GM11168 (cell line): Measurements from ENCODE around the gene ARID3A.

ENCODE experiments used
- in situ Hi-C: fragments of 300-500 bp; cut with MboI; formaldehyde crosslinking; loops from one replicate; pipeline ENCODE4 v1.12.0; 2022; ENCODE audit warnings: low sequenced_read_pairs; ENCODE audit not compliant: unreplicated experiment

Gene ARID3A

GRCh38 chr19:995051-995827 is 69.4 kb downstream of the ARID3A start:
- in situ Hi-C loops, result no loop called here

- in situ Hi-C loops, result no loop called here
Measured at GRCh38 chr19:996051-996838, 70.4 kb downstream of the ARID3A start.

DNA sequence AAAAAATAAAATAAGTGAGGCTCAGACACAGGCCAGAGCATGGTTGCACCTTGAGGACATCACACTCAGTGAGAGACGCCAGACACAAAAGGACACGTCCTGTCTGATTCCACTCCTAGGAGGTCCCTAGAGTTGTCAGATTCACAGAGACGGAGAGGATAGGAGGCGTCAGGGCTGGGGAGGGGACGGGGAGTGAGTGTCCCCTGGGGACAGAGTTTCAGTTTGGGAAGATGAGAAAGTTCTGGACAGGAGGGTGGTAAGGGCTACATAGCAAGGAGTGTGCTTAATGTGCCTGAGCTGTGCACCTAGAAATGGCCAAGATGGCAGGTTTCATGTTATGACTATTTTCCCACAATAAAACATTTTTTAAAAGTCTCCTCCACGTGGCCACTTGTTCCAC is 72.2 kb downstream of the ARID3A start:
- in situ Hi-C loops, result no loop called here

DNA sequence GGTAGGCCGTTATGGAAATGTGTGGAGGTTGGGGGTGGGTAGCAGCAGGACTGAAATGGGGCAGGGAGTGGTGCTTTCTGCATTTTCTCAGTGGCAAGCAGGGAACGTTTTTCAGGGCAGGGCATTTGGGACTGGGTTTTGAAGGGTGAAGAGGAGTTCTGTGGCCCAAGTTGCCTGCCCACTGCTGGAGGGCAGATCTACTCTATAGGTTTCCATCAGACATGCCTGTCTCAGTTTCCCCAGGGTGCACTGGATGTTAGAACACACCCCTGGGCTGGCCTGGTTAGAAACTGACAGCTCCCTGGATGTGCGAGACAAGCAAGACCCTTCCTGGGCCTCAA is 73.5 kb downstream of the ARID3A start:
- in situ Hi-C loops, result no loop called here

DNA sequence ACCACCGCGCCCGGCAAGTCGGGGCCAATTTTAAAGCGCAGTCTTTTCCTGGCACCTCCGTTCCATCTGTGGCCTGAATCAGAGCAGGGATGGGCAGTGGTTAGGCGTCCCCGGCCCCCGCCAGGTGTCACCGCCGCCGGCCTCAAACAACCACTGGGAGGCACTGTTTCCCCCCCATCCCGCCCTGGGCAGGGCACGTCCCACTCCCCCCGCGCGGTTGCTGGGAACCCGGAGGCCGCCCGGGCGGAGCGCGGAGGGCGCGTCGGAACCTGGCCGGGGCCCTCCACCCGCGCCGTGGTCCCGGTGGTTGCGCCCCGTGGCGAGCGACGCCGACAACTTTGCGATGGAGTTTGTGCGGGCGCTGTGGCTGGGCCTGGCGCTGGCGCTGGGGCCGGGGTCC is 74.3 kb downstream of the ARID3A start, which contains the start of gene GRIN3B:
TSS of gene GRIN3B (plus strand) at position 325 of the 400 bp plus-strand sequence. CDS start at position 344, 19 bp downstream.
- in situ Hi-C loops, result no loop called here

DNA sequence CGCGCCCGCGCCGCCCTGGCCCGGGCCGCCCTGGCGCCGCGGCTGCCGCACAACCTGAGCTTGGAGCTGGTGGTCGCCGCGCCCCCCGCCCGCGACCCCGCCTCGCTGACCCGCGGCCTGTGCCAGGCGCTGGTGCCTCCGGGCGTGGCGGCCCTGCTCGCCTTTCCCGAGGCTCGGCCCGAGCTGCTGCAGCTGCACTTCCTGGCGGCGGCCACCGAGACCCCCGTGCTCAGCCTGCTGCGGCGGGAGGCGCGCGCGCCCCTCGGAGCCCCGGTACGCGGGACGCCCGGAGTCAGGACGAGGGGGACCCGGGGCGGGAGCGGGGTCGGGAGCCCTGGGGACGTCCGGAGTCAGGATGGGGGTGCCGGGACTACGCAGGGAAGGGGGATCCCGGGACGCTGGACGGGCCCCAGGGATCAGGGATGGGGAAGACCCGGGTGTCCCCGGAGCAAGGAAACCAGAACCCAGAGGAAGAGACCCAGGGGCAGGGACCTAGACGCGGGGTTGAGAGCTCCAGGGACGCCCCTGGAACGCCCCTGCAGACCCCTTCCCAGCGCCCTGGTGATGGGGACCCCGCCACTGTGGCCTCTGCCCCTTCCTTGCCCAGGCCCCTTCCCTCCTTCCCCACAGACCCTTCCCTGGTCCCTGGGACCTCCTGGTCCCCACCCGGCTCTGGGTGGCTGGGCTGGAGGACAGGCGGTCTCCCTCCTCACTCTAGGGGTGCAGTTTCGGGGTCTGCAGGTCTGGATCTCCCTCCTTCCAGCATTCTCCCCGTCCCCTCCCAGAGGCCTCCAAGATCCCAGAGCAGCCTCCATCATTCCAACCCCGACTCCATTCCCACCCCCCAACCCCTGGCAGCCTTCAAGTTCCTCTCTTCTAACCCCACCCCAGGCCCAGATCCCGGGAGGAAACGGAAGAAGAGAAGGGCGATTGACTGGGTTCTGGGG is 75.0 kb downstream of the ARID3A start:
- in situ Hi-C loops, result no loop called here

GRCh38 chr19:1001538-1002166 is 75.8 kb downstream of the ARID3A start:
- in situ Hi-C loops, result no loop called here

DNA sequence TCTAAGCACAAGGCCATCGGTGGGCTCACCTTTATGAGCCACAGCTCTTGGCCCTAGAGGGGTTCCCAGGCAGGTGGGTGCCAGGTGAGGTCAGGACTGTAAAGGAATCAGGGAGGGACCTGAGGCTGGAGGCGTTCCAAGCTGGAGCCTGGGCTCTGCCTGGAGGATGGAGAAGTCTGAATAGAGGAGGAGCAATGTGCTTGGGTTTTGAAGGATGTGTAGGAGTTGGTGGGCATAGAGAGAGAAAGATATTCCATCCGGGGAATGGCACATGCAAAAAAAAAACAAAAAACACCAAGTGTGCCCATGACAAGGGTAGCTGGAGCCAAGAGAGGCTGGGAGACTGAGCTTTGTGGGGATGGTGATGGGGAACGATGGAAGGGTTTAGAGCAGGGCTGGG is 76.8 kb downstream of the ARID3A start:
- in situ Hi-C loops, result no loop called here

GRCh38 chr19:1003283-1003682 is 77.4 kb downstream of the ARID3A start:
- in situ Hi-C loops, result no loop called here

DNA sequence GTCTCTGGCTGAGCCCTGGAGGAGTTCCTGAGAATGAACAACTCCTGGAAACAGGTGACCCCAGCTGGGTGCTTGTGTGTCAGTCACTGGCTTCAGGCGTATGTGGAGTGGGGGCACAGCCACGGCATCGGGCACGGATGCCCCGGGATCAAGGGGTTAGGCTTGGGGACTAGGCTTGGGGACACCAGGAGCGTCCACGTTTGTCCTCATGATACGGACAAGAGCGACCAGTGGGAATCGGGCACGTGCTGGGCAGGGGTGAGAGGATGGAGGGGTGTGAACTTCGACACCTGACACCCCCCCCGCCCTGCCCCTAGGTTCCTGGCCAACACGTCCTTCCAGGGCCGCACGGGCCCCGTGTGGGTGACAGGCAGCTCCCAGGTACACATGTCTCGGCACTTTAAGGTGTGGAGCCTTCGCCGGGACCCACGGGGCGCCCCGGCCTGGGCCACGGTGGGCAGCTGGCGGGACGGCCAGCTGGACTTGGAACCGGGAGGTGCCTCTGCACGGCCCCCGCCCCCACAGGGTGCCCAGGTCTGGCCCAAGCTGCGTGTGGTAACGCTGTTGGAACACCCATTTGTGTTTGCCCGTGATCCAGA is 78.5 kb downstream of the ARID3A start:
- in situ Hi-C loops, result no loop called here

DNA sequence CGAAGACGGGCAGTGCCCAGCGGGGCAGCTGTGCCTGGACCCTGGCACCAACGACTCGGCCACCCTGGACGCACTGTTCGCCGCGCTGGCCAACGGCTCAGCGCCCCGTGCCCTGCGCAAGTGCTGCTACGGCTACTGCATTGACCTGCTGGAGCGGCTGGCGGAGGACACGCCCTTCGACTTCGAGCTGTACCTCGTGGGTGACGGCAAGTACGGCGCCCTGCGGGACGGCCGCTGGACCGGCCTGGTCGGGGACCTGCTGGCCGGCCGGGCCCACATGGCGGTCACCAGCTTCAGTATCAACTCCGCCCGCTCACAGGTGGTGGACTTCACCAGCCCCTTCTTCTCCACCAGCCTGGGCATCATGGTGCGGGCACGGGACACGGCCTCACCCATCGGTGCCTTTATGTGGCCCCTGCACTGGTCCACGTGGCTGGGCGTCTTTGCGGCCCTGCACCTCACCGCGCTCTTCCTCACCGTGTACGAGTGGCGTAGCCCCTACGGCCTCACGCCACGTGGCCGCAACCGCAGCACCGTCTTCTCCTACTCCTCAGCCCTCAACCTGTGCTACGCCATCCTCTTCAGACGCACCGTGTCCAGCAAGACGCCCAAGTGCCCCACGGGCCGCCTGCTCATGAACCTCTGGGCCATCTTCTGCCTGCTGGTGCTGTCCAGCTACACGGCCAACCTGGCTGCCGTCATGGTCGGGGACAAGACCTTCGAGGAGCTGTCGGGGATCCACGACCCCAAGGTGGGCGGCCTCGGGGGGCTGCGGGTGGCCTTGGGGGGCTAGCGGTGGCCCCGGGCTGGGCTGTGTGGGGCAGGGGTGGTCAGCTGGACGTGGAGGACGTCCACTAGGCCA is 79.2 kb downstream of the ARID3A start:
- in situ Hi-C loops, result no loop called here

DNA sequence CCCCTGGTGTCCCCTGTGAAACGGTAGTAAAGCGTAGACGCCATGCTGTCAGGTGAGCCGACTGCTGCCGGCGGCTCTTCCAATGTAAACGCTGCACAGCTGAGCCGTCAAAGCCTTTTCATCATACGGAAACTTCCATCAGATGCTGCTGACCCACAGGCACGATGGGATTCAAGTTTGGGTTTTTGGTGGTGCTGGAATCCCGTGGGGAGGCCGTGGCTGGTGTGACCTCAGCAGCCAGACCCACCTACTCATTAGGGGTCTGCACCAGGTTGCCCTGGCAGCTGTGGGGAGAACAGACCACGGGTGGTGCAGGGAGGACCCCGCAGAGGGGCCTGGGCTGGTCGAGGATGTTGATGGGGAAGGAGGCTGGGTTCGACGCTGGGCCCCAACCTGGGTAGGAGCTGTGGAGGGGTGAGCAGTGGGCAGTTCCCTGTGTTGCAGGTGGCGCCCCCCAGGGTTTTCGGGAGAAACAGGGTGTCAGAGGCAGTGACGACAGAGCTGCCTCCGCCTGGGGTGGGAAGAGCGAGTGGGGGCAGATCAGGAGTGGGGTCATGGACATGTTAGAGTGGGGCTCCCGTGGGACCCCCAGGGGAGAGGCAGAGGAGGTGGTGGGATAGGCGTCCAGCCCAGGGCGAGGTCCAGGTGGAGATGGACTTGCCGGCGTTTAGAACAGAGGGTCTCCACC is 81.0 kb downstream of the ARID3A start:
- in situ Hi-C loops, result no loop called here

- in situ Hi-C loops, result no loop called here
Measured at GRCh38 chr19:1007399-1008251, 81.8 kb downstream of the ARID3A start.

DNA sequence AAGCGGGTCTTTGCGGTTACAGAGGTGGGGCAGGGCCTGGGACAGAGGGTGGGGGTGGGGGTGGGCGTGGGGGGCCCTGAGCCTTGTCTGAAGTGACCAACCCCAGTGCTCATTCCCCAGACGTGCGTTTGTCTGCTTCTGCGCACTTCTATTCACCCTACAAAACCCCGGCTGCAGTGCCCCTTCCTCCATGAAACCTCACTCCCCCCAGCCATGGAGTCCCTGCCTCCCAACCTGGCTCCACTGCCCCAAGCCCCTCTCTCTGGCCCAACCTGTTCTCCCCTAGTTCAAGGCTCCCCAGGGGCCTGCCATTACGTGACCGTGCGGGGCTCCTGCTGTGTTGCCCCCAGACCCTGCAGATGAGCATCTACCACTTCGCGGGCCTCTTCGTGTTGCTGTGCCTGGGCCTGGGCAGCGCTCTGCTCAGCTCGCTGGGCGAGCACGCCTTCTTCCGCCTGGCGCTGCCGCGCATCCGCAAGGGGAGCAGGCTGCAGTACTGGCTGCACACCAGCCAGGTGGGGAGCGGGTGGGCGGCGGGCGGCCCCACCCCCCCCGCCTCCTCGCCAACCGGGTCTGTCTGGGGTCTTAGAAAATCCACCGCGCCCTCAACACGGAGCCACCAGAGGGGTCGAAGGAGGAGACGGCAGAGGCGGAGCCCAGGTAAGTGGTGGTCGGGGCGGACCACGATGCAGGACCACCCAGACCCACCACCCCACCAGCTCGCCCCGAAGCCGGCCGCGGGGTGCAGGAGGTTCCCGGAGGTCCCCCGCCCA is 82.6 kb downstream of the ARID3A start:
- in situ Hi-C loops, result no loop called here

DNA sequence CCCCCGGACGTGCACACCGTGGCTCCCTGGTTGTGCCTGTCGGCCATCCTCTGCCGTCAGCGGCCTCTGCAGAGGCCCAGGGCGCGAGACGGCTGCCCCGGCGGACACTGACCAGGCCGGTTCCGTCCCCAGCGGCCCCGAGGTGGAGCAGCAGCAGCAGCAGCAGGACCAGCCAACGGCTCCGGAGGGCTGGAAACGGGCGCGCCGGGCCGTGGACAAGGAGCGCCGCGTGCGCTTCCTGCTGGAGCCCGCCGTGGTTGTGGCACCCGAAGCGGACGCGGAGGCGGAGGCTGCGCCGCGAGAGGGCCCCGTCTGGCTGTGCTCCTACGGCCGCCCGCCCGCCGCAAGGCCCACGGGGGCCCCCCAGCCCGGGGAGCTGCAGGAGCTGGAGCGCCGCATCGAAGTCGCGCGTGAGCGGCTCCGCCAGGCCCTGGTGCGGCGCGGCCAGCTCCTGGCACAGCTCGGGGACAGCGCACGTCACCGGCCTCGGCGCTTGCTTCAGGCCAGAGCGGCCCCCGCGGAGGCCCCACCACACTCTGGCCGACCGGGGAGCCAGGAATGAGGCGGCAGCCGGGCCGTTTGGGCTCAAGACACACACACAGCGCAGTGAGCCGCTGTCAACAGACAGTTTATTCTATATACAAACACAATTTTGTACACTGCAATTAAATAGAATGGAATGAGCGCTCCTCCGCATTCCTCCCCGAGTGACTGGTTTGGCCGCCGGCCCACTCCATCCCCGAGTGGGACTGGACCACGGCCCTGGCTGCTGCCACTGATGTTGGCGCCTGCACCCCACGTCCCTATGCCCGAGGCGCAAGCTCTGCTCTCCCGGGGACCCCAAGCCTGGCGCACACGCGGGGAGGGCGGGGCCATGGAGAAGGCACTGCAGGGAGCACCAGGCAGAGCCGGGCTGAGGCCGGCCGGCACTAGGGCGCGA is 83.5 kb downstream of the ARID3A start:
- in situ Hi-C loops, result no loop called here
